GM18870 (cell line): Measurements from ENCODE around the gene SERPINB5.
"Not testable (repeated sequence)": the region's sequence is repeated elsewhere in the genome, so short reads cannot be mapped to it uniquely, and the experiment has no call there.

ENCODE experiments used
- ATAC-seq: cut with Tn5 transposase; IDR thresholded peaks from one replicate; pipeline ENCODE4 v1.9.1; 2021; ENCODE audit warnings: moderate library complexity; ENCODE audit not compliant: unreplicated experiment

Gene SERPINB5, protein sequence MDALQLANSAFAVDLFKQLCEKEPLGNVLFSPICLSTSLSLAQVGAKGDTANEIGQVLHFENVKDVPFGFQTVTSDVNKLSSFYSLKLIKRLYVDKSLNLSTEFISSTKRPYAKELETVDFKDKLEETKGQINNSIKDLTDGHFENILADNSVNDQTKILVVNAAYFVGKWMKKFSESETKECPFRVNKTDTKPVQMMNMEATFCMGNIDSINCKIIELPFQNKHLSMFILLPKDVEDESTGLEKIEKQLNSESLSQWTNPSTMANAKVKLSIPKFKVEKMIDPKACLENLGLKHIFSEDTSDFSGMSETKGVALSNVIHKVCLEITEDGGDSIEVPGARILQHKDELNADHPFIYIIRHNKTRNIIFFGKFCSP

DNA sequence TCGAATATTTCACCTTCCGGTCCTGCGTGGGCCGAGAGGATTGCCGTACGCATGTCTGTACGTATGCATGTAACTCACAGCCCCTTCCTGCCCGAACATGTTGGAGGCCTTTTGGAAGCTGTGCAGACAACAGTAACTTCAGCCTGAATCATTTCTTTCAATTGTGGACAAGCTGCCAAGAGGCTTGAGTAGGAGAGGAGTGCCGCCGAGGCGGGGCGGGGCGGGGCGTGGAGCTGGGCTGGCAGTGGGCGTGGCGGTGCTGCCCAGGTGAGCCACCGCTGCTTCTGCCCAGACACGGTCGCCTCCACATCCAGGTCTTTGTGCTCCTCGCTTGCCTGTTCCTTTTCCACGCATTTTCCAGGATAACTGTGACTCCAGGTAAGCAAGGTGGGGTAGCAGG, at the start of gene SERPINB5:
SERPINB5 (plus strand) TSS at position 291 of the 400 bp plus-strand sequence. CDS start 7,471 bp downstream, outside the sequence.
- ATAC-seq = no peak

DNA sequence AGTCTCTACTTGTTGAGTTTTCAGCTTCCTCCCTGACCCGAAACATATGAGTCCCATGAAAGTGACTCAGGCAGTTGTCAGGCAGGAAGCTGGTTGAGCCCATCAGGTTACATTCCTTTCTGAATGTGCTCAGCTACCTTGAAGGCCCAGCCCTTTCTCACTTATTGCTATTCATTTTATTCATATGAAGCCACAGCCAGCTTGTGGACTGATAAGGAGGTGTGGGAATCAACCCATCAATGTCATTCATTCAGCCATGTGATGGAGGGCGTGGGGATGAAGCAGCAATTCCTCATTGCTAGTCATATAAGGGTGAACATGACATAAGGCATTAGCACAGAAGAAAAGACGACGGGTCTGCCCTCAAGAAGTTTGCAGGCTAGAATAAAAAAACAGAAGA, 49.2 kb upstream of the SERPINB5 start:
- no peak for ATAC-seq

DNA sequence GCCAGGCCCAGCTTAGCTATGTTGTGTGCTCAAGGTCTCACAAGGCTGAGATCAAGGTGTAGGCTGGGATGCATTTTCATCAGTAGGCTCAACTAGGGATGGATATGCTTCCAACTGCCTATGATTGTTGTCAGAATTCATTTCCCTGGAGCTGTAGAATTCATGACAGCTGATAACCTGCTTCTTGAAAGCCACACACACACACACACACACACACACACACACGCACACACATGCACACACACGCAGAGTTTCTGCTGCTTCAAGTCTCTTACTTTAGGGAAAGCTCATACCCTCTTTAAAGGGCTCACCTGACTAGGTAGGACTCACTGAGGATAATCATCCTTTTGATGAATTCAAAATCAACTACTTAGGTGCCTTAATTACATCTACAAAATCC, 46.2 kb upstream of the SERPINB5 start:
- no peak for ATAC-seq

DNA sequence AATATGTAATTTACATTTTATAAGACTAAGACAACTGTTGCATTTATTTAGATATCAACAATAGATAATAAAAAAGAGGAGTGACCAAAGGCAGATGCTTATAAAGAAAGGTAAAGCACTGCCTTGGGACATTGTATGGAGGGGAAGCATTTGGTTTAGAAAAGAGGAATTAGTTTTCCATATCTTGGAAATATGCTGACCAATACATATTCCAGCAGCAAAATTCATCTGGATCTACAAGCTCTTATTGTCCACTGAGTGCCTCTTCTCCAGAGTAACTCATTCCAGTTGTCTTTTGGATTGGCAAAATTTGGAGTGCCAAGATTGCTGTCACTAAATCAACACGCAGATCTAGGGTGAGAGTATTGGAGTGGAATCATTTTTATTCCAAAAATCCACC, 45.6 kb upstream of the SERPINB5 start:
- no peak for ATAC-seq

DNA sequence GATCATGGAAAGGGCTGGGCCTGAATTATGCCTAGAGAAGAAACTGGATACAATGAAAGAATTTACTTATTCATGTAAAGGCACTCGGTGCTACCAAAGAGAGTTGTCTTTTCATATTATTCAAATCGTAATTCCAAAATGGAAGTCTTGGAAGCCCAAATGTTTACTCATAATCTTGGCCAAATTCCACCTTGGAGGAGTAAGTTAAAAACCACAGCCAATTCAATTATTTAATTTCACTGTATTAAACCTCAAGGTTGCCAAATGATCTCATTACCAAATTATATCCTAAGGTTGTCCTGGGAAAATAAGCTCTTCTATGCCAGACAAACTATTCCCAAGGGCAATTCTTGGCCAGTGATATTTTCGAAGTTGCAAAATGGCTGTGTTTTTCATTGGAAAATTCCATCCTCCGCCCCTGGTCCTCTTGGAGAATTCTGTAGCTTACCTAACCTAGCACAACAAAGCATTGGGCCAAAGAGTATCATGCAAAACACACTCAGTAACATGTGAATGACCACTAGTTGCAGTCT, 43.4 kb upstream of the SERPINB5 start:
- ATAC-seq = no peak

DNA sequence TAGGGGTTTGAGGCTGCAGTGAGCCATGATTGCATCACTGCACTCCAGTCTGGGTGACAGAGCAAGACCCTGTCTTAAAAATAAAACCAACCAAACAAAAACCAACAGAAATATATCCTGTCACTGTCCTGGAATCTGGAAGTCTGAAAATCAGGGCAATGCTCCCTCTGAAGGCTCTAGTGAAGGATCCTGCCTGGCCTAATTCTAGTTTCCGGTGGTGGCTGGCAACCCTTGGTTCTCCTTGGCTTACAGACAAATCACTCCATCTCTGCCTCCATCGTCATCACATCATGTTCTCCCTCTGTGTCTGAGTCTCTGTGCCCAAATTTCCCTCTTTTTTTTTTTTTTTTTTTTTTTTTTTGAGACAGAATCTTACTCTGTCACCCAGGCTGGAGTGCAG, 38.6 kb upstream of the SERPINB5 start:
- no peak for ATAC-seq

DNA sequence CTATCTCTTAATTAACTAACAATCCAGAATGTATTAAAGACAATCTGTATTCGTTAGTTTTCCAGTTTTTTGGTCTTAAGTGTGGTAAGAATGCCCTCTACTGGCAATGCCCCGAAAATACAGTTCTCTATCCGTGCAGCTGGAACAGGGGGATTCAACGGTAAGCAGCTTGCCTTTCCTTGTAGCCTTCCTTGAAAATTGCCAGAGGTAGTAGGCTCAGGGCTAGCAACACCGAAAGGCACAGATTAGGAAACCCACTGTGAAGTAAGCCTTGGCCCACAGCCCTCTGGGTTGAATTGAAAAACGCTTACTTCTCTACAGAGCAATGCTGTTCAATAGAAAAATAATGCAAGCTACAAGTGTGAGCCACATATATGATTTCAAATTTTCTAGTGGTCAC, 37.4 kb upstream of the SERPINB5 start:
- ATAC-seq = no peak

DNA sequence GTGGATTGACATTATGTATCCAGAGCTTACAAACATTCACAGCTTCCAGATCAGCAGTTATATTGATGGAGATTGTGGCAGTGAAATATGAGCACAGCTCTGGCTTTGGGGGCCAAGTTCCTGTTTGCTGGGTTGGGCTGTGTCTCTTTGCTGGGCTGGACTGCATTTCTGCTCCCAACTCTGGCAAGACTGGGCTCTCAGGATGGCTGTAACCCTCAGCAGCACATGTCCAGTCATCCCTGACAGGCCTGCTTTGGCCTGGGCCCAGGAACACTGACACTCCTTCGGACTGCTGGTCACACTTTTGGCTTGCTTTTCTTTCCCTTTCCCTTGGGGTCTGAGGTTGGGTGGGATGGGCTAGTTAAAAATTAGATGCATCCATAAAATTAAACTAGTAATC, 36.5 kb upstream of the SERPINB5 start:
- no peak for ATAC-seq

DNA sequence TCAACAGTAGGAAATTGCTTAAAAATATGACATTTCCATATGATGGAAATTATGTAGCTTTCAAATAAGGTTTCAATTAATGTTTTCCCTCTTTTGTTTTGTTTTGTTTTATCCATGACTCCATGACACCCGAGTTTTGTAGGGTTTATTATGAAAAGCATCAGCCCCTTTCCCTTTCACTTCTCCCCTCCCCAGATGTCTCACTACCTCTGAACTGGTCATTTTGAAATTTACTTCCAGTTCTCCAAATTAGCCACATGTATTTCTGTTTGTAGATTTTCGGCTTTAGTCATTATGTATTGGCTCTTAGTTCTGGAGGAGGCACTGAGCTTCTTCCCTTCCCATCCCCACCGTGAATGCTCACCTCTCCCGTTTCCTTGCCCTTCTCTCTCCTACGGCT, 35.9 kb upstream of the SERPINB5 start:
- no peak for ATAC-seq

DNA sequence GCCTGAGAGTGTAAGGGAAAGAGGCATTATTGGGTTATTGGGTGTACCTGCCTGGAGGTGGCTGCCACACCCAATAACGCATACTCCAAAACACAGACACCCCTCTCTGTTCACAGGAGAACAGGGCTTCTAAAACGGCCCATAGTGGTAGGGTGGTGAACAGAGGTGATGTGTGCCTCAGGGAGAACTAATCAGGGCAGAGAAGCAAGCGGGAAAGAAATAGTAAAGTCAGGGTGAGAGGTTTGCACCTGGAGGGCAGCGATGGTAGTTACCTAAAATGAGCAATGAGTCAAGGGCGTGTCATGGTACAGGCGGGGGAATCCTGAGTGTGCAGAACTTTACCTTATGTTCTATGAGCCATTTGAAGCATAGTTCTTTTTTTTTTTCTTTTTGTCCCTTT, 32.9 kb upstream of the SERPINB5 start:
- no peak for ATAC-seq

DNA sequence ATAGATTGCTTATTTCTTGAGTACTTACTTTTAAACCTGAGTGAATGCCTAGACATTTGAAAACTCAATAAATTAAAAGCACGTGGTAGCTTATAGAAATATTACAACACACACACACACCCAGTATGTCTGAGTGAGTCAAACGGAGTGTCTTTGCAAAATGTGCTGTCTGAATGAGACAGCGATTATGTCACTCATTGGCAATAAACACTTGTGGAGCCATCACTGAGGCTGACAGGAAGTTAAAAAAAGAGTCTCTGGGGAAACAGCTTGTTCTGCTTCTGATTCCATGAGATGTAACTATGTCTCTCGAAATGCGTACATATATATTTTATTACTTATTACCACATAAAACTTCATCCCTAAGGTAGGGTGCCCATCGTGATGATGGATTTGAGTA, 32.2 kb upstream of the SERPINB5 start:
- ATAC-seq = no peak

DNA sequence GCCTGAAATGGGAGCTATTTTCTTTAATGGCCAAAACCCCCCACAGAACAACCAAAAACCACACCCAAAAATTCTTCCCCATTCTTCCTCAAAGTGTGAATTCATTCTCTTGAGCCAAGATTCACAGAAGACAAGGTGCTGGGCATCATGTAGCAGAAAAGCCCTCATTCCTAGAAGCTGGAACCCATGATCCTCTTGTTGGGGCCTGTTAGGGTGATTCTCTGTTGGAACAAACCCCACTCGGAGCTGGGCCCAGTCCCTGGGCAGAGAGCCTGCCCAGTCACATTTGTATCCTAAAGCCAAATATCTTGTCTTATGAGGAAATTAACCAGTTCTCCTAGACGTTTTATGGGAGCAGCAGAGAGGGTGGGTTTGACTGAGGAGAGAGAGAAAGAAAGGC, 31.7 kb upstream of the SERPINB5 start:
- no peak for ATAC-seq

DNA sequence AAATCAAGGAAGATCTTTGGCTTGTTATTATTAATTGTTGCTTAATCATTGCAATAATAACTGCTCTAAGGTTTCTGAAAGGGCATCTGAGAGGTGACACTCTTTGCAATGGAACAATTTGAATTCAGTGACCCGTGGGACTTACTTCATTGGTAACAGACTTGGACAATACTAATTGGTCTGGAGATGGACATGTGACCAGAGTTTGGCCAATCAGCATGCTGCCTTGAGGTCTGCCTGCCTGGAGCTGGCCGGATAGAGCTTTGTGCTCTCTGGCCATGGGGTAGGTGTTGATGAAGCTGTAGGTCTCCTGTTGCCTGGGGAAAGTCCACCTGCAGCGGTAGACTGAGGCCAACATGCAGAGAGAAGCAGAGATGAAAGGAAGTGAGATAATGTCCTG, 30.5 kb upstream of the SERPINB5 start:
- no peak for ATAC-seq

DNA sequence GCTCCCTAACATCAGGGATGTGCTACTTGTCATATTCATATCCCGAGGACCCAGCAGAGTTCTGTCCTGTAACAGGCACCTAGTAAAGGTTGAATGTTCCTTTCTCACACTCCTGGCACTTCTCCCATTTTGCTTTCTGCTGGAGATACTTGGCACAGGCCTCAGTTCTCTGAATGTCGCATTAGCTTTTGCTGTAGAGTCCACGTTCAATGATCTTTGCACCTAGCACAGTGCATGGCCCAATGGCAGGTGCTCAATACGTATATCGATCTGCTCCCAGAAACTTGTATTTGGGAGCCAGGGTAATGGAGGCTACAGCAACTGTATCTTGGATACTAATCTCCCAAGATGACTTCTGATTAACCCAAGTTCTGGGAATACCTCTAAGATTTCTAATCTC, 29.7 kb upstream of the SERPINB5 start:
- no peak for ATAC-seq

DNA sequence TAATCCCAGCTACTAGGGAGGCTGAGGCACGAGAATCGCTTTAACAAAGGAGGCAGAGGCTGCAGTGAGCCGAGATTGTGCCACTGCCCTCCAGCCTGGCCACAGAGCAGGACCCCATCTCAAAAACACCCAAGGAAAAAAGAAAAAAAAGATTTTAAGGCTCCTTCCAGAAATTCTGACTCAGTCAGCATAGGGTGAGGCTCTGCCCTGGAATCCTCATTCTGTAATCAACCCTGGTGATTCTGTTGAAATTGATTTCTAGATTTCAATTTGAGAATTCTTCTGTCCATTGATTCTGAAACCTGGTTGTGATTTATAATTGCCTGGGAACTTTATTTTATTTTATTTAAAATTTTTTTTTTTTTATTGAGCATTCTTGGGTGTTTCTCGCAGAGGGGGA, 27.3 kb upstream of the SERPINB5 start:
- ATAC-seq = no peak

DNA sequence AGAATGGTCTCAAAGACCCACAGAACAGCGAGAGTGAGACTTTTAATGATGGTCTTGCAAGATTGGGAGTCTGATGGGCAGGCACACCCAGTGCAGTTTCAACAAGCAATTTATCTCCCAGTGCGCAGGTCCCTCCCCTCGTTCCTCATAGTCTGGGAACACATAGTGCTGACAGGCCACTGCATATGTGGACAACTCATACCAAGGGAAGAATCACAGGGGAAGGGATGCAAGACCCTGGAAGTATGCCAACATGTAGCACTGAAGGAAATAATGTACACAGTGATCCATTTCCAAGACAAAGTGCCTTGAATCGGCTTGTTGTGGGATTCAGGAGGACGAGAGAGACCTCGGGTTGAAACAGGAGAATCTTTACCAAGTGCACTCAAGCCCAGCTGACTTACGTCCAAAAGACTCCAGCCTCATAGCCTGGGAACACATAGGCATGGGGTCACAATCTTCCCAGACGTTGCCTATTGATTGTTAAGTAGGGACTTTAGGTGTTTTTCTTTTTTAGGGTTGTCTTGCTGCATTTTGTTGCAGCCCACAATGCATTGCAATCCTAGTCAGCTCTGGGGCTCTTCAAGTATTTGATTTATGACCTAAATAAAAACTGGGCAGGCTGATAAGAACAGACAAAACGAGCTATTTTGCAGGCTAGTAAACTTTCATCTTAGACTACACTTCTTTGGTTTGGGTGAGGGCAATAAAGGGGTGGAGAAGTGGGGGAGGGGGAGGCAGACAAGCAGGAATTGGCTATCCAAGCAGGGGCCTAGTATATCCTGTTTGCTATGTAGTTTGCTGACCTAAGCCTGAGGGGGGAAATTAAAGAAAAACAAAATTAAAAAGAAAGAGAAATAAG, 24.7 kb upstream of the SERPINB5 start:
- no peak for ATAC-seq

DNA sequence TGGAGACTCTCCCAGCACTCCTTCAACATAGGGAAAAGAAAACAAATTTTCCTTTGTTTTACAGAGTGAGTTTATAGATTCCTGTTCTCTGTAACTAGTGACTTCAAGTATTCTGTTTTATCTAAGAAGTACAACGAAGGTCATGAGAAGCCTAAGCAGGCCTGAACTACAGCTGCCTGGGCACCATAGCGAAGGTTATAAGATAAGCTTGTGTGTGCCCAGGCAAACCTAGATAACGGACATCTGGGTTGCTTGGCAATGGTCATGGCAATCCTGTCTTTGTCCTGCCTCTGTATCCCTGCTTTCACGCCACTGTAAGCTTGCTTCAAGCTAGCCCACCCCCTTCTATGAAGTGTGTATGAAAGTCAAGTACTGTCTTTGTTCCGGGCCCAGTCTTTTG, 24.0 kb upstream of the SERPINB5 start:
- not testable (repeated sequence) for ATAC-seq

DNA sequence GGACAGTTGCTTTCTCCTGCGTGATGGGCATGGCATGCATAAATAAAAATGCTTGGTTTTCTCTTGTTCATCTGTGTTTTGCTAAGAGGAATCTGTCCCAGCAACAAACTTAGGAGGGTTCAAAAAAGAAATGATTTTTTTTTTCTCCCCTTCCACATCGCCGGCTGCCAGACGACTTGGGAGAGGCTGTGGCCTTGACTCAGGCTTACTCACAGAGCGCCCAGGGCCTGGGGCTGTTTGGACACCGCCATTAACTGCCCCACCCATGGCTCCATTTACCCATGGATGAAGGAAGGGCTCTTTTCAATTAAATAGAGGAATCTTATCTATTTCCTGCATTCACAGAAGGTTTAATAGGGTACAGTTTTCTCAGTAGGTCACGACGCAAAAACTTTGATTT, 22.3 kb upstream of the SERPINB5 start:
- ATAC-seq = no peak

DNA sequence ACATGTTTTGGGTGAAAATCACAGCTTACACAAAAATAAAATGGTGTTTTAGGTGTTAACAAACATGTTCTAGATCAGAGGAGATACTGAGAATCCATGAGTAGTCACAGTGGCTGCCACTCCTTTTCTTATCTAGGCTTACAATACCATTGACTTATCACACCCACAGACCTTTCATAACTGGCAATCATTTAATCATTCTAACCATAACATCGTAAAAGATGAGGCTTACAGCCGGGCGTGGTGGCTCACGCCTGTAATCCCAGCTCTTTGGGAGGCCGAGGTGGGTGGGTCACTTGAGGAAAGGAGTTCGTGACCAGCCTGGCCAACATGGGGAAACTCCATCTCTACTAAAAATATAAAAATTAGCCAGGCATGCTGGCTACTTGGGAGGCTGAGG, 18.8 kb upstream of the SERPINB5 start:
- ATAC-seq = no peak

DNA sequence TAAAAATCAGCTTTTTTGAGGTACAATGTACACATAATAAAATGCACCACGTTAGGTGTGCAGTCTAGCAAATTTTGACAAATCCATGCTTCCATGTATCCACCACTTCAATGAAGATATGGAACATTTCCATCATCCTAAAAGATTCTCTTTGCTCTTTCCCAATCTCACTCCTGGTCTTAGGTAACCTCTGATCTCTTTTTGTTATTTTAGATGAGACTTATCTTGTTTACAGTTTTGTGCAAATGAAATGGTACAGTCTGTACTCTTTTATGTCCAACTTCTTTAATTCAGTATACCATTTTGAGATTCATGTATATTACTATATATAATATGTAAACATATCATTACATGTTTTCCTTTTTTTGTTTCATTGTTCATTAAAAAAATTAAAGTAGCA, 16.3 kb upstream of the SERPINB5 start:
- no peak for ATAC-seq

DNA sequence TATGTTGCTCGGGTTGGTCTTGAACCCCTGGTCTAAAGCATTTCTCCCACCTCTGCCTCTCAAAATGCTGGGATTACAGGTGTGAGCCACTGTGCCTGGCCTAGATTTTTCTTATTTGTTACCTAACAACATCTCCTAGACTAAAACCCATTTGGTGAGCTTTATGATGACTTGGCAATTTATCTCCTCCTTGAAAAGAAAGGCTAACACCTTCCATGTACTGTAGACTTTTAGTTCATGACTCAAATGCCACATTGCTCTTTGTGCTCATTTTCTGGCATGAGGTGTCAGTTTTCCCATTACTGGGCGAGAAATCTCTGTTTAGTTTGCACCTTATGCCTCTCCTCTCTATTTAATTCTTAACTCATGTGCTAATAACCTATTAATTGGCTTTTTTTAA, 12.3 kb upstream of the SERPINB5 start:
- no peak for ATAC-seq

DNA sequence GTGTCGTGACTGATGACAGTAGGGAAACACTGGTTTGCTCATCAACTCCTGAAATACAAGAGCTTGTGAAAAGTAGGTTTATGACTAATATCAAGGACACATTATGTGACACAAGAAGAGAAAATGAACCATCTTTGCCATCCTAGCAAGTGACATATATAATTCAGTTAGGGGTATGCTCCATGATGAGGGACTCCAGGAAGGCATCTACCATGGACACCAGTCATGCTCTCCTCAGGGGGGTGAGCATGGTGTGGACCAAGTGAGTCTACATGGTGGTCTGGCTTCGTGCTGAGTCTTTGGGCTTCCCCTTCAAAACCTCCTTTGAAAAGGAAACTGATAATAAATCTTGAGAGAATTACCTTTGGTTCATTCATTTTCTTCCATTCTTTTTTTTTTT, 11.7 kb upstream of the SERPINB5 start:
- ATAC-seq = no peak
